ENCODE data around the gene LSM2.

The LSM2 gene

GRCh38 chr6:31763619-31763940 lies 43.2 kb downstream of the LSM2 start:
- TF ChIP-seq CTCF (IDR thresholded peaks at IDR 0.05): no peak
- Histone ChIP-seq H3K4me1 (ENCODE audit: control insufficient read depth in 1 of 2, insufficient read depth in 1 of 2, low read depth in 1 of 2, low read length in 1 of 2) (peaks cover 11% of the 10 kb centered on the region in 2 experiments), H3K36me3 (peaks cover 23% of the 10 kb centered on the region), H3K27me3 (no peaks in the 10 kb centered on the region), H3K27ac (no peak overlapping the region), H3K4me3 (ENCODE audit: low read depth in 1 of 2, low read length in 1 of 2) (no peak overlapping the region), H3K9me3 (no peaks in the 10 kb centered on the region)

GRCh38 chr6:31762878-31763618 lies 43.7 kb downstream of the LSM2 start:
- Histone ChIP-seq H3K27ac (no peak overlapping the region), H3K4me3 (ENCODE audit: low read depth in 1 of 2, low read length in 1 of 2) (no peak overlapping the region), H3K36me3 (peaks cover 23% of the 10 kb centered on the region)

GRCh38 chr6:31762356-31762755 lies 44.4 kb downstream of the LSM2 start, which contains the start of gene SAPCD1:
Gene SAPCD1 (plus strand): TSS chr6:31762656. CDS start chr6:31763055, 399 bp downstream.
- no peaks in the 10 kb centered on the region for H3K27me3 ChIP-seq
- no peaks in the 10 kb centered on the region for H3K9me3 ChIP-seq
- H3K36me3 ChIP-seq: peaks cover 23% of the 10 kb centered on the region
- no peak within 1 kb of the TSS for H3K27ac ChIP-seq
- no peak within 1 kb of the TSS for H3K4me3 ChIP-seq (ENCODE audit: low read depth in 1 of 2, low read length in 1 of 2)
- TF ChIP-seq CTCF (IDR thresholded peaks at IDR 0.05): no peak
- H3K4me1 ChIP-seq (ENCODE audit: control insufficient read depth in 1 of 2, insufficient read depth in 1 of 2, low read depth in 1 of 2, low read length in 1 of 2): peaks cover 0 to 2% of the 10 kb centered on the region in 2 experiments

More at GRCh38 chr6:31762878-31763618, 43.7 kb downstream of the LSM2 start:
- Histone ChIP-seq H3K27me3 (no peaks in the 10 kb centered on the region), H3K9me3 (no peaks in the 10 kb centered on the region), H3K4me1 (ENCODE audit: control insufficient read depth in 1 of 2, insufficient read depth in 1 of 2, low read depth in 1 of 2, low read length in 1 of 2) (peaks cover 6% of the 10 kb centered on the region in 2 experiments)
- no peak for TF ChIP-seq CTCF (IDR thresholded peaks at IDR 0.05)

GRCh38 chr6:31761343-31761742 lies 45.4 kb downstream of the LSM2 start:
- TF ChIP-seq CTCF (IDR thresholded peaks at IDR 0.05): no peak
- no peaks in the 10 kb centered on the region for H3K9me3 ChIP-seq
- H3K36me3 ChIP-seq: peaks cover 23% of the 10 kb centered on the region
- no peak overlapping the region for H3K27ac ChIP-seq
- H3K4me3 ChIP-seq (ENCODE audit: low read depth in 1 of 2, low read length in 1 of 2): no peak overlapping the region
- no peaks in the 10 kb centered on the region for H3K4me1 ChIP-seq (ENCODE audit: control insufficient read depth in 1 of 2, insufficient read depth in 1 of 2, low read depth in 1 of 2, low read length in 1 of 2)
- H3K27me3 ChIP-seq: no peaks in the 10 kb centered on the region

GRCh38 chr6:31760790-31761189 lies 46.0 kb downstream of the LSM2 start:
- no peak for TF ChIP-seq CTCF (IDR thresholded peaks at IDR 0.05)
- no peaks in the 10 kb centered on the region for H3K4me1 ChIP-seq (ENCODE audit: control insufficient read depth in 1 of 2, insufficient read depth in 1 of 2, low read depth in 1 of 2, low read length in 1 of 2)
- H3K27ac ChIP-seq: no peak overlapping the region
- H3K27me3 ChIP-seq: no peaks in the 10 kb centered on the region
- no peak overlapping the region for H3K4me3 ChIP-seq (ENCODE audit: low read depth in 1 of 2, low read length in 1 of 2)
- peaks cover 23% of the 10 kb centered on the region for H3K36me3 ChIP-seq
- no peaks in the 10 kb centered on the region for H3K9me3 ChIP-seq

All from neutrophil (primary cell).